Stimulated activated CD4-positive, alpha-beta T cell treated with anti-CD3 and anti-CD28 coated beads, Interleukin-4, amount 100 ng/mL, for 24 hours (primary cell): Measurements from ENCODE around the gene IKBKG.
A peak's percentile ranks its signal among the peaks of the same experiment; 100 is the strongest.
"Not testable (repeated sequence)": the region's sequence is repeated elsewhere in the genome, so short reads cannot be mapped to it uniquely, and the experiment has no call there.

Source experiments
- DNase-seq: peaks from one replicate; pipeline ENCODE4 v3.0.0-alpha.2; 2020

Gene IKBKG, protein sequence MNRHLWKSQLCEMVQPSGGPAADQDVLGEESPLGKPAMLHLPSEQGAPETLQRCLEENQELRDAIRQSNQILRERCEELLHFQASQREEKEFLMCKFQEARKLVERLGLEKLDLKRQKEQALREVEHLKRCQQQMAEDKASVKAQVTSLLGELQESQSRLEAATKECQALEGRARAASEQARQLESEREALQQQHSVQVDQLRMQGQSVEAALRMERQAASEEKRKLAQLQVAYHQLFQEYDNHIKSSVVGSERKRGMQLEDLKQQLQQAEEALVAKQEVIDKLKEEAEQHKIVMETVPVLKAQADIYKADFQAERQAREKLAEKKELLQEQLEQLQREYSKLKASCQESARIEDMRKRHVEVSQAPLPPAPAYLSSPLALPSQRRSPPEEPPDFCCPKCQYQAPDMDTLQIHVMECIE

GRCh38 chrX:154547245-154548027 is at the start of gene IKBKG:
TSS of gene IKBKG (plus strand) at chrX:154547620. CDS start at chrX:154552003, 4,383 bp downstream.
- peak; percentile 88 for DNase-seq

DNA sequence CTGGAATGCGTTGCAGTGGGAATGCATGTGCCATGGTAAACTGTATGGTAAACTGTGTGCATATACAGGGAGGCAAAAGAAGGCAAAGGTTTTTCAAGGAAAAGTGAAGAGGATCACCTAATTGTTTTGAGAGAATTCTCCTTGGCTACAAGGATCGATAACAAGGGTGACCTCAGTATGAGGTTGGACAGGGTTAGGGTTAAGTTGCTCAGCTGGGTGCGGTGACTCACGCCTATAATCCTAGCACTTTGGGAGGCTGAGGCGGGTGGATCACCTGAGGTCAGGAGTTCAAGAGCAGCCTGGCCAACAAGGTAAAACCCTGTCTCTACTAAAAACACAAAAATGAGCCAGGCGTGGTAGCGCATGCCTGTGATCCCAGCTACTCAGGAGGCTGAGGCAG is 46.0 kb upstream of the IKBKG start:
- DNase-seq = not testable (repeated sequence)

DNA sequence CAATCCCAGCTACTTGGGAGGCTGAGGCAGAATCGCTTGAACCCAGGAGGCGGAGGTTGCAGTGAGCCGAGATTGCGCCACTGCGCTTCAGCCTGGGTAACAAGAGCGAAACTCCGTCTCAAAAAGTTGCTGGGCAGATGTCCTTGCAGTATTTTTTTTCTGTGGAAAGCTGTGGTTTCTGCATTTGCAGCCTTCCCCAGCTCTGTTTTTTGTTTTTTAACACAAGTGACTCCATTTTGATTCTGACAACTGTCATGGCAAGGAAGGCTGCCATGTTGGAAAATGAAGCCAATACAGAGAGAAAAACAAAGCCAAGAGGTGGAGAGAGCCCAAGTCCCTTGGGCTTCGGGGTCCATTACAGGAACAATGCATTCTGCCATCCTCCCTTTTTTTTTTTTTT is 45.3 kb upstream of the IKBKG start:
- DNase-seq = no peak

DNA sequence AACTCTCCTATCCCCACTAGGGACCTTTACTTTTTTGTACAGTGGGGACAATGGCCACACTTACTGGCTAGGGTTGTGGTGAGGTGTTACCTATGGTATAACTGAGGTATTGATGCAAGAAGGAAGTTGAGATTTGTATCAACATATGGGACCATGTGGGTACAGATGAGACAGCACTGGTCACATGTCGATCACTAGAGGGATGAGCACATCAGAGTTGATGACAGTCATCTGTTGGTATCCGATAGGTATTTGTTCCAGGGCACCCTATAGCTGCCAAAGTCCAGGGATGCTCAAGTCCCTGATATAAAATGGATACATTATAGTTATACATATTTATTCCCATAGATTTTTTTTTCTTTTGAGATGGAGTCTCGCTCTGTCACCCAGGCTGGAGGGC is 44.4 kb upstream of the IKBKG start:
- no peak for DNase-seq

DNA sequence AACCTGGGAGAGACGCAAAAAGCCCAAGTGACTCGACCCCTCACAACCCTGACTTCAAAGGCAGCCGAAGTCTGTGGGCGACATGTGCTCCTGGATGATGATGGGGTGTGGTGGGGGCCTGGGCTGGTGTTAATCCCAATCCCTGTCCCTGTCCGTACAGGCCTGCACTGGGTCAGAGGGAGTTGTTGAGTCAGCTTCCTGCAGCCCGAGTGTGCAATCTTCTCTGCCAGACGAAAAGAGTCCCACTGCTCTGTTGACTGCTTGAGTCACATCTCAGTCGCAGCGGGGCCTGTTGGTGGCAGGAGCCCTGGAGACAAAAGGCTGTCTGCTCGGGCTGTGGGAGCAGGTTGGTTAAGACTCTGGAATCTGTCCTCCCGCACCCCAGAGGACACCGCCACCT is 41.7 kb upstream of the IKBKG start:
- no peak for DNase-seq

- DNase-seq = no peak
These were observed 40.7 kb upstream of the IKBKG start for GRCh38 chrX:154506483-154507332.

- no peak for DNase-seq
These were observed 39.6 kb upstream of the IKBKG start for GRCh38 chrX:154507673-154508383.

- DNase-seq = no peak
These were observed 39.1 kb upstream of the IKBKG start for GRCh38 chrX:154508384-154508745.

GRCh38 chrX:154509455-154509854 is 38.0 kb upstream of the IKBKG start:
- DNase-seq = no peak

- DNase-seq = no peak
These were observed 35.7 kb upstream of the IKBKG start for GRCh38 chrX:154511761-154512160.

- DNase-seq = no peak
These were observed 34.4 kb upstream of the IKBKG start for GRCh38 chrX:154512879-154513553.

GRCh38 chrX:154513716-154514115 is 33.7 kb upstream of the IKBKG start:
- no peak for DNase-seq

DNA sequence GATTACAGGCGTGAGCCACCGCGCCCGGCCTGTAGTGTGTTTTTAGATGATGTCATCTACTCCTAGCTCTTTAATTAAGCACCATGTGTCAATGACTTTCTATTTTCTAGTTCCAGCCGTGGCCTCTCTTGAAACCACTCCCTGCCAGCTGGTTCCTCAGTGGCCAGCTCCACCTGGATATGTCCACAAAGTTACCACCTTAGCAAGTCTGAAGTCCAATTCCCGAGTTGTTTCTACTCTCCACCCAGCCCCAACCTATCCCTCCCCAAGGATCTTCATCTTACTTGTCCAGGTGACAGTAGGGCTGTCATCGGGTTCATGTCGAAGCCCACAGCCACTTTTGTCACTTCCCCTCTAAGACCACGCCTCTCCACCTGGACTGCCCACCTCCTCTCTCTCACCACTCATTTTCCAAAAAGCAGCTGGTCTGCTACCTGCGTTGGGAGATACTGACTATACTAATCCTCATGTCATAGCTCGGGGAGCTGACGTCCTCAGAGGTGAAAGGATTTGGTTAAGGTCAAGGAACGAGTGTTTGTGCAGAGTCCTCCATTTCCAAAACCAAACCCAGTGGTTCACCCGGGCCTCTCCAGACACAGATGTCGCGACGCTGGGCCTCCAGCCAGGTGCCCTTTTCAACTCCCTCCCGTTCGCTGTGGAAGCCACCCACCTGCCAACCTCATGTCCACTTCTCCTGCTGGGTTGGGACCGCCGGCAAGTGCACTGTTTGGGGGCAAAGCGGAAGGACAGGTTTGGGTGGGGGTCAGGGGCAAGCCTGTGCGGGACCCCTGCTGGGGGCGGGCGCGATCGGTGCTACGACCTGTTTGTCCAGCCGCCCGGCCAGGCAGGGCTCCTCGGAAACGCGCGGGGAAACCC is 32.1 kb upstream of the IKBKG start:
- peak; percentile 9 for DNase-seq

DNA sequence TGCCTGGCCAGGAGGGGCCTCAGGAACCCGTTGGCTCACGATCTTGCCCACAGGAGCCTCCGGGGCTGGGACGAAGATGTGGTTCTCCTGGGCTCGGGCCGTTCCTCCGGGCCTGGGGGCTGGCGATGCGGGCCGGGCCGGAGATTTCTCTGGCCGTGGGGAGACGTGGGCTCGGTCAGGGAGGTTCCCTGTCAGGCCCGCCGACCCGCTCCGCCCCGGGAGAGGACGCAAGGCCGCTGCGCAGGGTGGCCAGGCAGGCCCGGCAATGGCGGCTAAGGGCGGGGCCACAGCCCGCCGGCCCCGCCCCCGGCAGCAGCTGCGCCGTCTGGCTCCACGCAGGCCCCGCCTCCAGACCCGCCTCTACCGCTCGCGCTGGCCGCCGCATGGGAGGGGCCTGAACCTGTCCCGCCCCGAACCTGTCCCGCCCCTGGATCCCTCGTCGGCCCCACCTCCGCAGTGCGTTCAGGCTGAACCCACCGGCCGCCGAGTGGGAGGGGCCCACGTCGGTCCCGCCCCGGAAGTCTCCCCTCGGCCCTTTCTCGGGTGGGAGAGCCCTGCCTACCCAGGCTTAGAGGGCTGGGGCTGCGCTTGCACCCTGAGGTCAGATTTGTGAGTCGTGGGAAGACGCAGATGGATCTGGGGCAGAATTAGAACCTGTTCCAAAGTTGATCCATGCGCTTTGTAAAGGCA is 31.3 kb upstream of the IKBKG start, which contains the start of gene FAM3A:
FAM3A (minus strand) TSS at position 267 of the 690 bp plus-strand sequence. CDS start 460 bp downstream, outside the sequence.
- peak; percentile 91 for DNase-seq

DNA sequence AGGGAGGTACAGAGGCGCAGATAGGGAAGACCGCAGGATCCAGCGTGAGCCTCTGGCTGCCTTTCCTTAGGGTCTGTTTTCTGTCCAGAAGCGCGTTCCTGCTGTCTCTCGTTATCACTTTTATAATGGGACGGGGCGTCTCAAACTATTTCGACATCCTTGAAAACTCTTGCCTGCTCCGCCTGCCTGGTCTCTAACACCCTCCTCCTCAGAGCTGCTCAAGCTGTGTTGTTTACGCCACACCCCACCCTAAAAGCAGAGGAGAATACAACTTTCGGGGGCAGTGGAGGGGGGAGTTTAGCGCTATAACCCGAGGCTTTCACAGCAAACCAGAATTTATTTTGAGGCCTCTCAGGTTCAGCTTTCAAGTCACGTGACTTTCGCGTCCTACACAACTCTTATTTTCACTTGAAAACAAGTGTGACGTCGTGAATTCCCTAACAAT is 30.7 kb upstream of the IKBKG start:
- no peak for DNase-seq

GRCh38 chrX:154517101-154517781 is 30.2 kb upstream of the IKBKG start:
- no peak for DNase-seq

DNA sequence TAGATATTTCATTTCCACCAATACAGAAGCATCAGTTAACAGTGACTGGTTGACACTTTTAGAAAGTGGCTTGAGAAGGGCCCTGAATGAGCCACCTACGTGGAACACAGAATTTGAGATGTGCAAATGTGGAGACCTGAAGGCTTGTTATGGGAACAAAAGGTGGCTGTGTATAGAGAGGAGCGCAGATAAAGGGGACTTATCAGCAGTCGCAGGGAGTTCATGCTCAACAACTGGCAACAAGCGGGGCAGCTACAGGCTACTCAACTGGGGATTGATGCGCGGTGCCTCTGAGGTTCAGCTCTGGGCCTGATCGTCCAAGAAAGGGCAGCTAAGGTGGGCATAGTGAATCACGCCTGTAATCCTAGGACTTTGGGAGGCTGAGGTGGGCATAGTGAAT is 28.0 kb upstream of the IKBKG start:
- no peak for DNase-seq

GRCh38 chrX:154525606-154526490 is 21.6 kb upstream of the IKBKG start:
- no peak for DNase-seq
